ENCODE data around the gene RNF146. TPM values are rescaled to one million over a fixed set of nuclear protein-coding genes. Genes with fewer than 3 reads are reported as not detected.
"Not testable (repeated sequence)": the region's sequence is repeated elsewhere in the genome, so short reads cannot be mapped to it uniquely, and the experiment has no call there.

Gene RNF146
- total RNA-seq = 10 to 100 TPM; 15.4 to 20.3 TPM

GRCh38 chr6:127266178-127266891, at the start of gene RNF146:
Gene RNF146, plus strand, starts transcription at chr6:127266864. Its CDS starts 13,475 bp downstream, at chr6:127280339.
- H3K4me3 Mint-ChIP-seq = peak within 1 kb of the TSS; percentile 93
- H3K4me1 Mint-ChIP-seq (ENCODE audit: low read depth) = peaks cover 32% of the 10 kb centered on the region
- H3K36me3 Mint-ChIP-seq = peaks cover 2% of the 10 kb centered on the region
- intact Hi-C loops (cut with micrococcal nuclease) = loop anchor here (1.0 to 5.0 kb wide), 6 partner anchors 77 to 1484 kb away; partner anchors contain the start of genes ECHDC1 and TRMT11
- peaks cover 1% of the 10 kb centered on the region for H3K27me3 Mint-ChIP-seq
- POLR2A ChIA-PET = interaction anchor here (0.6 to 1.7 kb wide), 7 partner anchors 24 to 1396 kb away, joined by 3 to 12 read pairs (median 4); partner anchors contain the start of genes ECHDC1 and TRMT11
- H3K27ac Mint-ChIP-seq = peak within 1 kb of the TSS; percentile 97
- DNase-seq = peak; percentile 77
- H3K9me3 Mint-ChIP-seq = no peaks in the 10 kb centered on the region
- CTCF ChIA-PET = interaction anchor here (0.5 to 4.2 kb wide), 27 partner anchors 10 to 1476 kb away, joined by 3 to 41 read pairs (median 4); partner anchors contain the start of genes ECHDC1, MTCL3 and NCOA7

- intact Hi-C loops (cut with micrococcal nuclease) = no loop called here
- H3K27me3 Mint-ChIP-seq = peaks cover 11% of the 10 kb centered on the region
- CTCF ChIA-PET = no interaction called here
These were observed 46.8 kb upstream of the RNF146 start for GRCh38 chr6:127219869-127220268.

GRCh38 chr6:127221201-127221600, 45.5 kb upstream of the RNF146 start:
- Mint-ChIP-seq H3K4me1 (ENCODE audit: low read depth) (no peaks in the 10 kb centered on the region), H3K27me3 (peaks cover 13% of the 10 kb centered on the region), H3K36me3 (no peaks in the 10 kb centered on the region), H3K27ac (no peak overlapping the region), H3K9me3 (no peaks in the 10 kb centered on the region), H3K4me3 (no peak overlapping the region)
- POLR2A ChIA-PET = no interaction called here
- no peak for DNase-seq
- CTCF ChIA-PET = no interaction called here
- intact Hi-C loops (cut with micrococcal nuclease) = no loop called here

More at GRCh38 chr6:127219869-127220268, 46.8 kb upstream of the RNF146 start:
- Mint-ChIP-seq H3K4me1 (ENCODE audit: low read depth) (no peaks in the 10 kb centered on the region), H3K9me3 (no peaks in the 10 kb centered on the region), H3K4me3 (no peak overlapping the region), H3K27ac (no peak overlapping the region), H3K36me3 (no peaks in the 10 kb centered on the region)
- DNase-seq = no peak
- POLR2A ChIA-PET = no interaction called here

- POLR2A ChIA-PET = no interaction called here
- DNase-seq = no peak
- Mint-ChIP-seq H3K4me1 (ENCODE audit: low read depth) (no peaks in the 10 kb centered on the region), H3K4me3 (no peak overlapping the region), H3K27me3 (peaks cover 13% of the 10 kb centered on the region), H3K27ac (no peak overlapping the region), H3K36me3 (no peaks in the 10 kb centered on the region), H3K9me3 (no peaks in the 10 kb centered on the region)
- intact Hi-C loops (cut with micrococcal nuclease) = no loop called here
- CTCF ChIA-PET = no interaction called here
These were observed 44.2 kb upstream of the RNF146 start for GRCh38 chr6:127222418-127222817.

- H3K4me3 Mint-ChIP-seq = no peak overlapping the region
- POLR2A ChIA-PET = no interaction called here
- CTCF ChIA-PET = interaction anchor here (0.5 kb wide), 1 partner anchor 1390 kb away, joined by 3 read pairs; no protein-coding TSS in a partner anchor
- intact Hi-C loops (cut with micrococcal nuclease) = loop anchor here (5.0 kb wide), 1 partner anchor 412 kb away; no protein-coding TSS in a partner anchor
- H3K4me1 Mint-ChIP-seq (ENCODE audit: low read depth) = no peaks in the 10 kb centered on the region
- peaks cover 2% of the 10 kb centered on the region for H3K9me3 Mint-ChIP-seq
- no peak overlapping the region for H3K27ac Mint-ChIP-seq
- no peaks in the 10 kb centered on the region for H3K36me3 Mint-ChIP-seq
- peaks cover 25% of the 10 kb centered on the region for H3K27me3 Mint-ChIP-seq
- no peak for DNase-seq
These were observed 41.2 kb upstream of the RNF146 start for GRCh38 chr6:127225497-127225896.

- H3K36me3 Mint-ChIP-seq; CTCF ChIA-PET; H3K27ac Mint-ChIP-seq; intact Hi-C loops (cut with micrococcal nuclease); DNase-seq; H3K4me3 Mint-ChIP-seq; H3K4me1 Mint-ChIP-seq (ENCODE audit: low read depth); POLR2A ChIA-PET: not testable (repeated sequence)
- Mint-ChIP-seq H3K9me3 (peaks cover 19% of the 10 kb centered on the region), H3K27me3 (peaks cover 17% of the 10 kb centered on the region)
These were observed 32.8 kb upstream of the RNF146 start for GRCh38 chr6:127233819-127234218.

- DNase-seq = no peak
- ChIA-PET POLR2A (no interaction called here), CTCF (interaction anchor here (1.8 kb wide), 1 partner anchor 8 kb away, joined by 4 read pairs; no protein-coding TSS in a partner anchor)
- intact Hi-C loops (cut with micrococcal nuclease) = no loop called here
- Mint-ChIP-seq H3K27ac (no peak overlapping the region), H3K27me3 (peaks cover 6% of the 10 kb centered on the region), H3K4me1 (ENCODE audit: low read depth) (no peaks in the 10 kb centered on the region), H3K36me3 (no peaks in the 10 kb centered on the region), H3K9me3 (no peaks in the 10 kb centered on the region), H3K4me3 (no peak overlapping the region)
These were observed 23.2 kb upstream of the RNF146 start for GRCh38 chr6:127243501-127243900.

GRCh38 chr6:127247114-127248096, 19.3 kb upstream of the RNF146 start:
- intact Hi-C loops (cut with micrococcal nuclease) = no loop called here
- ChIA-PET CTCF (interaction anchor here (0.8 kb wide), 1 partner anchor 19 kb away, joined by 3 read pairs; the partner anchor contains the start of gene RNF146), POLR2A (no interaction called here)
- H3K36me3 Mint-ChIP-seq = no peaks in the 10 kb centered on the region
- no peak for DNase-seq
- H3K4me1 Mint-ChIP-seq (ENCODE audit: low read depth) = no peaks in the 10 kb centered on the region
- no peak overlapping the region for H3K27ac Mint-ChIP-seq
- H3K4me3 Mint-ChIP-seq = no peak overlapping the region
- no peaks in the 10 kb centered on the region for H3K9me3 Mint-ChIP-seq
- peaks cover 2% of the 10 kb centered on the region for H3K27me3 Mint-ChIP-seq

GRCh38 chr6:127249621-127250020, 17.0 kb upstream of the RNF146 start:
- Mint-ChIP-seq H3K4me3 (no peak overlapping the region), H3K9me3 (no peaks in the 10 kb centered on the region), H3K27ac (no peak overlapping the region), H3K36me3 (no peaks in the 10 kb centered on the region), H3K4me1 (ENCODE audit: low read depth) (no peaks in the 10 kb centered on the region), H3K27me3 (peaks cover 3% of the 10 kb centered on the region)
- no peak for DNase-seq
- intact Hi-C loops (cut with micrococcal nuclease) = no loop called here
- CTCF ChIA-PET = no interaction called here
- POLR2A ChIA-PET = no interaction called here

- DNase-seq = no peak
- Mint-ChIP-seq H3K4me1 (ENCODE audit: low read depth) (no peaks in the 10 kb centered on the region), H3K27me3 (peaks cover 3% of the 10 kb centered on the region), H3K27ac (no peak overlapping the region), H3K36me3 (no peaks in the 10 kb centered on the region), H3K9me3 (no peaks in the 10 kb centered on the region), H3K4me3 (no peak overlapping the region)
- ChIA-PET POLR2A (no interaction called here), CTCF (no interaction called here)
- intact Hi-C loops (cut with micrococcal nuclease) = no loop called here
These were observed 11.4 kb upstream of the RNF146 start for GRCh38 chr6:127255286-127255685.

- Mint-ChIP-seq H3K9me3 (no peaks in the 10 kb centered on the region), H3K27ac (no peak overlapping the region), H3K27me3 (peaks cover 1% of the 10 kb centered on the region), H3K36me3 (peaks cover 2% of the 10 kb centered on the region), H3K4me1 (ENCODE audit: low read depth) (peaks cover 10% of the 10 kb centered on the region), H3K4me3 (no peak overlapping the region)
- ChIA-PET POLR2A (no interaction called here), CTCF (interaction anchor here (0.6 to 1.3 kb wide), 2 partner anchors 9 to 16 kb away, joined by 3 read pairs; no protein-coding TSS in a partner anchor)
- DNase-seq = no peak
- intact Hi-C loops (cut with micrococcal nuclease) = no loop called here
These were observed 3.8 kb upstream of the RNF146 start for GRCh38 chr6:127262896-127263295.

- no peak overlapping the region for H3K4me3 Mint-ChIP-seq
- peaks cover 2% of the 10 kb centered on the region for H3K36me3 Mint-ChIP-seq
- DNase-seq = no peak
- H3K27me3 Mint-ChIP-seq = peaks cover 1% of the 10 kb centered on the region
- H3K9me3 Mint-ChIP-seq = no peaks in the 10 kb centered on the region
- peaks cover 14% of the 10 kb centered on the region for H3K4me1 Mint-ChIP-seq (ENCODE audit: low read depth)
- intact Hi-C loops (cut with micrococcal nuclease) = no loop called here
- ChIA-PET POLR2A (no interaction called here), CTCF (interaction anchor here (0.6 to 1.3 kb wide), 2 partner anchors 10 to 16 kb away, joined by 3 read pairs; no protein-coding TSS in a partner anchor)
- no peak overlapping the region for H3K27ac Mint-ChIP-seq
These were observed 3.2 kb upstream of the RNF146 start for GRCh38 chr6:127263481-127263880.
